GM21381 (cell line): Measurements from ENCODE around the gene FBXW4.

Experiments used
- ATAC-seq: cut with Tn5 transposase; IDR thresholded peaks from one replicate; pipeline ENCODE4 v1.9.1; 2021; ENCODE audit warnings: mild to moderate bottlenecking, moderate library complexity; ENCODE audit not compliant: unreplicated experiment

The FBXW4 gene

DNA sequence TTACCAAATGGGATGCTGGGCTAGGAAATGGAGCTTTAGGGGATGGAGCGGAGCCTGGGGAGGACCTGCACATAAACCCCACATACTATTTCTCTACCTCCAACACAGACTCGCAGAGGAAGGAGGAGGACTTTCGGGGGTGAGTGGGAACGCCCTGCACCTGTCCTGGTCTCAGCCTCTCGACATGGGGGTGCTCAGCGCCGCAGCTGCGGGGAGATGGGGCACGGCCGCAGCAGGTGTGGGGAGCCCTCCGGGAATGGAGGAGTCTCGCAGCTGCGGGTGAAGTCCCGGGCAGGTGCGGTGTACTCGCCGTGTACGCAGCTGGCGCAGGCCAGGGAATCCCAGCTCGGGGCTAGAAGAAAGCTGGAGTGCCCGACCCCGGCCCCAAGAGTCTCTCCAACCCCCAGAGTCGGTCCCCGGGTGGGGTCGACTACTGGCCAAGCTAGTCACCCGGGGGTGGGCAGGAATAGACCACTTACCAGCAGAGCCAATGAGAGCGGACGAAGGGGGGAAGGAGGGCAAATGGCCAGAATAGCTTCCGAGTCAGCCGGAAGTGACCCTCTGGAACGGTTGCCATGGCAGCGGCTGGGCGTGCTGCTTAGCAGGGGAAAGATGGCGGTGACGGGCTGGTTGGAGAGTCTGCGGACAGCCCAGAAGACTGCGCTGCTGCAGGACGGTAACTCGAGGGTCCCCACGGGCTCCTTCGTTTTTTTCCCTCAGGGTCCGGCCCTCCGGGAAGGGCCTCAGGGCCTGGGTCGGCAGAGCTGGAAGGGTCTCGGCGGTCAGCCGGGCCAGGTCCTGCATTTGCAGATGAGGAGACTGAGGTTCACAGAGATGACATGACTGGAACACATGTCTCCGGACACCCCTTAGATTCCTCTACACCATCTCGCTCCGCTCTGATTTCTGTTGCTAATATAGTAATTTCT is 107.0 kb downstream of the FBXW4 start, which contains the start of the genes DPCD and POLL:
TSS of gene DPCD (plus strand) at position 597 of the 929 bp plus-strand sequence. CDS start at position 613, 16 bp downstream.
TSS of gene POLL (minus strand) at position 533 of the 929 bp plus-strand sequence. CDS start 897 bp downstream, outside the sequence.
- ATAC-seq, result peak; percentile 98

GRCh38 chr10:101585841-101586240 is 109.1 kb downstream of the FBXW4 start:
- ATAC-seq, result no peak

- no peak for ATAC-seq
Measured at GRCh38 chr10:101580486-101581399, 114.2 kb downstream of the FBXW4 start.

- no peak for ATAC-seq
Measured at GRCh38 chr10:101579516-101579870, 115.5 kb downstream of the FBXW4 start.

DNA sequence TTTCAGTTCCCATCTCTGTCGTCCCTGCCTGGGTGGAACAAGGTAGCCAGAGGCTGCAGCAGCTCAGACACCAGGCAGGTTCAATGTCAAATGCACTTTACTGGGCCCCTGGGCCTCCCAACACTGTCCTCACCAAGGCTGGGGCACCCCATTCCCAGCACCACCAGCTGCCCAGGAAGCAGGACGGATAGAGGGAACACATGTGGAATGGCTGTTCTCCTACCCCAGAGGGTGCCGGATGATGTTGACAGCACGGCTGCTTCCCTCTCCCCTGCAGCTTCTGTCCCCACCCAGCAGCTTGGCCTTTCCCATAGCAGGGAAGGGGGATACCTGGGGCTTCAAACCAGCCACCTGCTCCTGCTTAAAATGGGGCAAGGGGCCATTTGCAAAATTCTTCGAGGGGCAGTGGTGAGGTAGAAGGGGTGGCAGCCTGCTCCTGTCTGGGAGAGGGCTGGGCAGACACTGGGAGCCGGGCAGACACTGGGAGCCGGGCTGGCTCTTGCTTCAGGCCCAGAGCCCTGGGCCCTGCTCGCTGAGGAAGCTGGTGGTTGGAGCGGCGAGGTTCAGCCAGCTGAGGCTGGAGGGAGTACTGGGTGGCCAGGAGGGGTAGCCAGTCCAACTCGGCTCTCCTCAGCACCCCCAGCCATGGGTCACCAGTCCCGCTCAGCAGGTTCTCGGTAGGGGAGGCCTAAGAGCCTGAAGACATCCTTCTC is 116.0 kb downstream of the FBXW4 start:
- no peak for ATAC-seq

DNA sequence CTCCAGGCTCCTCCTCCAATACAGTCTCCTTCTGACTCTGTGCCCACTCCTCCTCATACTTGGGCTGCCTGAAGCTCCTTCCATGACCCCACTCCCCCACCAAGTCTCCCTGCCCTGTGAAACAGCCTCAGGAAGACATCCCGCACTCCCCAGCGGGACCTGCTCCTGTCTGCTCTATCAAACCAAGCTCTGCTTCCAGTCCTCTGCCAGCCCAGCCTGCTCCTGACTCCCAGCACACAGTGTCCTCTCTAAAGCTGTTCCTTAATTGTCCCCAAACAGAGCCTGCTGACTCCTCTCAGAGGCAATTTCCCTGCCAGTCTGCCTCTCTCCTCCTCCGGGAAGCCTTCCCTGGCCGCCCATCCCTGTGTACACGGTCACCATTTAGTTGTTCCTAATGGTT is 116.8 kb downstream of the FBXW4 start:
- no peak for ATAC-seq

GRCh38 chr10:101577121-101577871 is 117.7 kb downstream of the FBXW4 start:
- ATAC-seq, result no peak

DNA sequence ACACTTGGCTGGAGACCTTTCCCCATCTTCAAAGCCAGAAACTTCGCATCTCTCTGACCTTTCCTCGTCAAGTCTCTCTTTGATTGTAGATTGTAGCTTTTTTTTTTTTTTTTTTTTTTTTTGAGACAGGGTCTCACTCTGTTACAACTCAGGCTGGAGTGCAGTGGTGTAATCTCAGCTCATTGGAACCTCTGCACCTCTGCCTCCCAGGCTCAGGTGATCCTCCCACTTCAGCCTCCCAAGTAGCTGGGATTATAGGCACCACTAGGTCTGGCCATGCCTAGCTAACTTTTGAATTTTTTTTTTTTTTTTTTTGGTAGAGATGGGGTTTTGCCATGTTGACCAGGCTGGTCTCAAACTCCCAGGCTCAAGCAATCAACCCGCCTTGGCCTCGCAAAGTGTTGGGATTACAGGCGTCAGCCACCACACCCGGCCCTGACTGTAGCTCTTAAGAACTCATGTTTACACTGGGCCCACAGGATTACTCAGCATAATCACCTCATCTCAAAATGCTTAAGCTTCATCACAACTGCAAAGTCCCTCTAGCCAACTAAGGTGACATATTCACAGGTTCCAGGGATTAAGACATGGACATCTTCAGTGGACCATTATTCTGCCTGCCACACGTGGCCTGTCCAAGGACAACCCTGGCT is 118.6 kb downstream of the FBXW4 start:
- ATAC-seq, result no peak

DNA sequence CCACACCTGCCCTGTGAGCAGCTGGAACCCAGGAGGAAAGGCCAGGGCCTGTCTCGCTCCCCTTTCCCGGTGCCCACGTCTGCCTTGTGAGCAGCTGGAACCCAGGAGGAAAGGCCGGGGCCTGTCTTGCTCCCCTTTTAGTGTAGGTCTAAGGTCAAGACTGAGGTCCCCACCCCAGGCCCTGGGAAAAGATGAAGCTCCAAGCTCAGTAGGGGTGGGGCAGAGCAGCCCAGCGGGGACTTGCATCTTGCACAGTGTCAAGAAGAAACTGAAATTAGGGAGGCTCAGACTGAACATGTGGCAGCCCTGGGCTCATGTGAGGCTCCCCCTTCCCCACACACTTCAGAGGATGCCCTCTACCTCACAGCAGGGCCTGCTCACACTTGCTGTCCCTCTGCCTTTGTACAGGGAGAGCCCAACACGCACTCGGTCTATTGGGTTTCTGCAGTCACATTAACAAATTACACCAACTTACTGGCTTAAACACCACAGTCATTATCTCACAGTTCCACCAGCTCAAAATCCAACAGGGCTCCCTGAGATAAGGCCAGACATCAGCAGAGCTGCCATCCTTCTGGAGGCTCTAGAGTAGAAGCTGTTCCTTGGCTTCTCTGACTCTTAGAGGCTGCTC is 119.3 kb downstream of the FBXW4 start:
- ATAC-seq, result no peak

GRCh38 chr10:101575091-101575490 is 119.9 kb downstream of the FBXW4 start:
- ATAC-seq, result no peak

- ATAC-seq, result no peak
Measured at GRCh38 chr10:101573885-101574753, 120.9 kb downstream of the FBXW4 start.

GRCh38 chr10:101572785-101573184 is 122.2 kb downstream of the FBXW4 start:
- no peak for ATAC-seq

GRCh38 chr10:101572126-101572525 is 122.8 kb downstream of the FBXW4 start:
- no peak for ATAC-seq

DNA sequence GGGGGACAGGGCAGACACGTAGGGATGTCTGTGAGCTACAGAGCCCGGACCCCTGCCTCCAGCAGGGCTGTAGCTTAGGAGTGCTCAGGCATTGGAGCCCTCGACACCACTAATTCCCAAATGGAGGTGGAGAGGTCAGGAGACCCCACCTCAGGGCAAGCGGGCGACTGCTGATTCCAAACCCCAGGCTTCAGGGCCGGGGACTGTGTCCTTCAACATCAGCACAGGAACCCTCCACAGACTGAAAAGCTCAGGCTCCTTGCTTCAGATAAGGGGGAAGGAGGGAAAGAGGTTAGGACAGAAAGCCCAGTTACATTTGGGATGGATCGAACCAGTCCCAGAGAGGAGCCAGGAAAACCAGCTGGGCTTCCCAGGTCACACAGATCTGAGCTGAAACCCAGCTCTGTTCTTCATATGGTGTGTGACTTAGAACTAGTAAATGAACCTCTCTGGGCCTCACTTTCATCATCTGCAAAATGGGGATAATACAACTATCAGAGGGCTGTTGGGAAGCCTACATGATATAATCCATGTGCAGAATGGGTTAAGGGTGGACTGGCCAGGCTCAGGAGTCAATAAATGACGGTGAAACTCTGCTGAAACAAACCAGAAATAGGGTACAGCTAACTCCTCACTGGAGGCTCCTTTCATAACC is 123.6 kb downstream of the FBXW4 start:
- ATAC-seq, result no peak

GRCh38 chr10:101570428-101571270 is 124.3 kb downstream of the FBXW4 start:
- peak; percentile 10 for ATAC-seq

GRCh38 chr10:101569622-101570427 is 125.1 kb downstream of the FBXW4 start:
- ATAC-seq, result peak; percentile 78
